Activated CD4-positive, alpha-beta T cell treated with anti-CD3 and anti-CD28 coated beads for 48 hours (primary cell): ENCODE data around the gene SEC23IP.
"Not testable (repeated sequence)": the region's sequence is repeated elsewhere in the genome, so short reads cannot be mapped to it uniquely, and the experiment has no call there.

Experiments
- DNase-seq: peaks from one replicate; pipeline ENCODE4 v3.0.0-alpha.2; 2020

The SEC23IP gene

DNA sequence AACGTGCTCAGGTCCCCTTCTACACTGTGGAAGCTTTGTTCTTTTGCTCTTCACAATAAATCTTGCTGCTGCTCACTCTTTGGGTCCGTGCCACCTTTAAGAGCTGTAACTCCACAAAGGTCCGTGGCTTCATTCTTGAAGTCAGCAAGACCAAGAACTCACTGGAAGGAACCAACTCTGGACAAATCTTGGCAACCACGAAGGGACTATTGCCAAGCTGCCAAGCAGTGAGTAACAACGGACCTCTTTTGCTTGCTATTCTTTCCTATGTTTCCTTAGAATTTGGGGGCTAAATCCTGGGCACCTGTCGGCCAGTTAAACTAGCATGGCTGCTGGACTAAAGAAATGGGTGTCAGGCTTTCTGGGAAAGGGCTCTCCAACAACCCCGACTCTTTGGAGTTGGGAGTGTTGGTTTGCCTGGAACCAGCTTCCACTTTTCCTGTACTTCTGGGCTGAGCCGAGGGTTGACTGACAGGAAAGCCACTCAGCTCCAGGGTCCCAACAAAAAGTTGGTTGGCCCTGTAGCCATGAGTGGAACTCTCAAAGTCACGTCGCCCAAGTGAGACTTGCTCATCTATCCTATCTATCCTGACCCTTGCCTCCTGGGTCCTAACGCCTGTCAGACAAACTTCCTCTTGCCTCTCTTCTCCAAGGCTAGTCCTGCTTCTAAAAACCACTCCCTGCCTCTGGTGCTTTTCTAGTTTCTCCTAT lies 8.5 kb upstream of the SEC23IP start:
- DNase-seq: not testable (repeated sequence)

DNA sequence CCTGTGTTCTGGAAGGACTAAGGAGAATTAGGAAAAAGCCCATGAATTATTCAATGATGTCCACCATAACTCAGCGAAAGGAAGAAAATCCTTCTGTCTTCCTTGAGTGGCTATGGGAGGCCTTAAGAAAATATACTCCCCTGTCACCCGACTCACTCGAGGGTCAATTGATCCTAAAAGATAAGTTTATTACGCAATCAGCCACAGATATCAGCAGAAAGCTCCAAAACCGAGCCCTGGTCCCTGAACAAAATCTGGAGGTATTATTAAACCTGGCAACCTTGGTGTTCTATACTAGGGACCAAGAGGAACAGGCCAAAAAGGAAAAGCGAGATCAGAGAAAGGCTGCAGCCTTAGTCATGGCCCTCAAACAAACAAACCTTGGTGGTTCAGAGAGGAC lies 6.5 kb upstream of the SEC23IP start:
- not testable (repeated sequence) for DNase-seq

- DNase-seq: not testable (repeated sequence)
Observed at GRCh38 chr10:119888715-119889114, 3.8 kb upstream of the SEC23IP start.

DNA sequence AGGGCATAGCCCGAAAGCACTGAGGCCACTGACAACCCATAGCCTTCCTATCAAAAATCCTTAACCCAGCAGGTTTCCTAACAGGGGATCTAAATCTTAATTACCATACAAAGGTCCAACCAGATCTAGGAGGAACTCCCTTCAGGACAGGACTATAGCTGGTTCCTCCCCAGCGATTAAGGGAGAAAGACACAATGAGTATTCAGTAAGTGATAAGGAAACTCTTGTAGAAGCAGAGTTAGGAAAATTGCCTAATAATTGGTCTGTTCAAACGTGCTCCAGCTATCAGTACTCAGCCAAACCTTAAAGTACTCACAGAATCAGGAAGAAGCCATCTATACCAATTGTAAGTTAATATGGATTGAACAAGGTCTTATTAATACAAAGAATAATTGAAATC lies 3.3 kb upstream of the SEC23IP start:
- not testable (repeated sequence) for DNase-seq

- not testable (repeated sequence) for DNase-seq
Observed at GRCh38 chr10:119890307-119890706, 2.2 kb upstream of the SEC23IP start.

- DNase-seq: not testable (repeated sequence)
Observed at GRCh38 chr10:119891849-119892187, 712 bp upstream of the SEC23IP start.

DNA sequence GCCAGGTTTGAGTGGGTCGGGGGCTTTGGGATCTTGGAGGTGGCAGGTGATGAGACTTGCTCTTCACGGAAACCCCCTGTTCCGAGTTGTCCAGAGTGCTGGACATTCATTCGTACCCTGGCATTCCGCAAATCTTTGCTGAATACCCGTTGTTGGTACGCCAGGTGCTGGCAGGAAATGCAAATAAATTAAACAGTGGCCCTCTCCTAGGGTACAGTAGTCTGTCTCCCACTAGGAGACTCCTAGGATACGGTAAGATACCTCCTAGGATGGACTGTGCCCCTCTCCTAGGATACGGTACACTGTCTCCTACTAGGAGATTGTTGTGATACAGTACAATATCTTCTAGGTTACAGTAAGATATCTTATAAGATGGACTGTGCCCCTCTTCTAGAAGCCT lies 544 bp downstream of the SEC23IP start:
- DNase-seq: no peak

DNA sequence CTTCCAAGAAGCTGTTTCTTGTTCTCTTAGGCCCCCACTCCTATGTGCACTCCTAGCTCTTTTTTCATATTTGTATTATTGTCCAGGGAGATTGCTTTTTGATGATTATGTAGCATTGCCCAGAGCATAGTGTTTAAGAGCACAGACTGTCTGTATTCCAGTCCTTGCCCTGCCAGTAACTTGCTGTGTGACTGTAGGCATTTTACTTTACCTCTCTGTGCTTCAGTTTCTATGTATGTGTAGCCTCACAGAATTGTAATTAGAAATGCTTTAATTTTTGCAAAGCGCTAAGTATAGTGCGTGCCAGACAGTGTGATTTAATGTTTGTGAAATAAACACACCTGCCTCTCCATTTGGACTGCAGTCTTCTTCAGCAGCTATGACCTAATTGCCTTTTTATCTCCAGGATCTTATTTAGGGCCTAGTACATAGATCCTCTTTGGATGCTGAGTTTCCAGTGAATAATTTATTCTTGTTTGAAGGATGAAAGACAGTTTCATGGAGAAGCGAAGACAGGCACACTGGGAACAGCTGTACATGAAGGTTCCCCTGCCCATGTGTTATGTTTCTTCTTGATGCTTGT lies 1.4 kb downstream of the SEC23IP start:
- no peak for DNase-seq

DNA sequence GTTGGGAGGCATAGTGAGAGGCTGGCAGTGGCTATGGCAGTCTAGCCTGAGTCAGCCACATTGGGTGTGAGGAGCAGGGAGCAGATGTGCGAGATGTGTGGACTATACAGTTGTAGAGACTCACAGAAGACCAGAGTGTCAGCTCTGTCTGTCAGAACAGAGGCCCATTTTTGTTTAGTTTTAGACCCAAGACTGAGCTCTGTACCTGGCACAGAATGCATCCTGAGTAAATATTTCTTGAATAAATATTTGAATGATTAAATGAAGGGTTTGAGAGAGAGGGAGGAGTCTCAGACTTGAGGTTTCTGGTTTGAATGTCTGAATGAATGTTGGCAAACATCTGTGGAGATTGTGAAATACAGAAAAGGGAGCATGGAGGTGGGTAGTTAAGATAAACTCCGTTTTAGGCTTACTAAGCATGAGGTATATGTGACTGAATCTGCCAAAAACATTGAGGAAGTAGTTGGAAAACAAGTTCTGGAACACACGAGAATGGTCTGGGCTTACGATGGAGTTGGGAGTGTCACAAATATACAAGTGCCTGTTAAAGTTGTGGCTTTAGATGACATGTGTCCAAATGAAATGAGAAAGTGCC lies 3.6 kb downstream of the SEC23IP start:
- DNase-seq: no peak

DNA sequence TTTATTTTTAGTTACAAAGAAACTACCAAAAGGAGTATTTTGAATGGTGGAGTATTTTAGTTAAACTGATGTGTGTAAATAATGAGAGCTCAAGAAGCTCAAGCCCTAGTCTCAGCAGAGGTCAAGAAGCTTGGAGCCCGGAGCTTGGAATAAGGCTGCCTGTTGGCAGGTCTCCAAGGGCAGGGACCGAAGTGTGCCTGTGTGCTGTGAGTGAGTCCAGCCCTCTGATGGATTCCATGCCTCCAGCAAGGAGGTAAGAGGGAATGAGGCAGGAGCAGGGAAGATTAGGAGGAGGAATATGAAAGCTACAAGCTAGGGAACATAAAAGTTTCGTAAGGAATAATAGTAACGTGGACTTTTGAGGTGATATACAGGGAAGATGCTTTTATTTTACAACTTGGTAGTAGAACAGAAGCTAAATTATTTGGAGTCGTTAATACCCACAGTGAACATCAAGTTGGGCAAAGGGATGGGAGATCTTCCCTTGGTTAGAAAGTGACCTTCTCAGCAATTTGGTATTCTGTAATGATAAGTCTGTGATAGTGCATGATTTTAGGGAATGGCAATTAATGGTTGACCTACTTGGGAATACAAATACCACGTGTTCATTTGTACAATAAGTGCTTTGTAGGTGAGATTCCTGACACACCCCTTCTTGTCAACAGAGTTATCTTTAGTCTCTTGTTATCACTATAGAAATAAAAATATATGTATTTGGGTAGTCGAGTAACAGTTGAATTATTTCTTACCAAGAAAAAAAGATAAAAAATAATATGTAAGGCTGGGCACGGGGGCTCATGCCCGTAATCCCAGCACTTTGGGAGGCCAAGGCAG lies 4.6 kb downstream of the SEC23IP start:
- no peak for DNase-seq

DNA sequence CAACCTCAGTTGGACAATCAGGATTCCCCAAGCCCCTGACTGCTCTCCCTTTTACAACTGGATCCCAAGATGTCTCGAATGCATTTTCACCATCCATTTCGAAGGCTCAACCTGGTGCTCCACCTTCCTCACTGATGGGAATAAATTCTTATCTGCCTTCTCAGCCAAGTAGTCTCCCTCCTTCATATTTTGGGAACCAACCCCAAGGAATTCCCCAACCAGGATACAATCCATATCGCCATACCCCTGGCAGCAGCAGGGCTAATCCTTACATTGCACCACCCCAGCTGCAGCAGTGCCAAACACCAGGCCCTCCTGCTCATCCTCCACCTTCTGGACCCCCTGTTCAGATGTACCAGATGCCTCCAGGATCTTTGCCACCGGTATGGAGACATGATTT lies 6.0 kb downstream of the SEC23IP start:
- DNase-seq: no peak

DNA sequence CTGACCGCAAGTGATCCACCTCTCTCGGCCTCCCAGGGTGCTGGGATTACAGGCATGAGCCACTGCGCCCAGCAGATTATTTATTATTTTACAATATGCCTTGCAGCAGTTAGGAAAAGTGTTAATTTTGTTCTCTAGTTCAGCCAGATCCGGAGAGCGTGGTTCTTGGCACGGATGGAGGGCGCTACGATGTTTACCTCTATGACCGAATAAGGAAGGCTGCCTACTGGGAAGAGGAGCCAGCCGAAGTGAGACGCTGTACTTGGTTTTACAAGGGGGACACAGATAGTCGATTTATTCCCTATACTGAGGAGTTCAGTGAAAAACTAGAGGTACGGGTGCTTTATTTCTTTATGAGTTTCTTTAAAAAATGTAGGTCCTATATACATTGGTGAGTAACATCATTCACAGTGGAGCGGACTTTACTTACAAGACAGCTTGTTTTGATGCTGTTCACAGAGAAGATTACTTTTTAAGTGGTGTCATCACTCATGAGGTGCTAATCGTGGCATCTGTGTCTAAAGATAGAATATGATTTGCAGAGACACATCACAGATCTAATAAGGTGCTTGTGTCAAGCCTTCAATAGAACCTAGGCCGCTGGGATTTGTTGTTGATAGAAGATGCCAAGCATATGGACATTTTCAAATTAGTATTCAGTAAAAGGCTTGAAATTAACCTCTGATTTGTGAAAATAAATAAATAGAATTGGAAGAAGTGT lies 11.6 kb downstream of the SEC23IP start:
- no peak for DNase-seq

DNA sequence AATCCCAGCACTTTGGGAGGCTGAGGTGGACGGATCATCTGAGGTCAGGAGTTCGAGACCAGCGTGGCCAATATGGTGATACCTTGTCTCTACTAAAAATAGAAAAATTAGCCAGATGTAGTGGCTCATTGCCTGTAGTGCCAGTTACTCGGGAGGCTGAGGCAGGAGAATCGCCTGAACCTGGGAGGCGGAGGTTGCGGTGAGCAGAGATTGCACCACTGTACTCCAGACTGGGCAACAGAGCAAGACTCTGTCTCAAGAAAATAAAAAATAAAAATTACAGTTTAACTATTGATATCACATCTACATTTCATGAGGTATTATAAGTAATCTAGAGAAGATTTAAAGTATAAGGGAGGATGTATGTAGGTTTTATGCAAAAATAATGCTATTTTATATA lies 15.2 kb downstream of the SEC23IP start:
- not testable (repeated sequence) for DNase-seq

DNA sequence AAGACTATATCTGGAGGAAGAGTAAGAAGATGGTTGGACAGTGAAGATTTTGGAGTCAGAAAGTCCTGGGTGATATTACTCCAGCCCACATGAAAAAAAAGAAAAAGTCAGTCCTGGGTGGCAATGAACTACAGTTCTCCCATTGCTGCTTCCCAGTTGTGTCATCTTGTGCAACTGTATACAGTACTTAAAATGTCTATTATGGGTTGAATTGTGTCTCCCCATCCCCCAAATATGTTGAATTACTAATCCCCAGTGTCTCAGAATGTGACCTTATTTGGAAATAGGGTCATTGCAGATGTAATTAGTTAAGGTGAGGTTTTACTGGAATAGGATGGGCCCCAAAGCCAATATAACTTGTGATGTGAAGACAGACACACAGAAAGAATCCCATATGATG lies 15.6 kb downstream of the SEC23IP start:
- DNase-seq: no peak

DNA sequence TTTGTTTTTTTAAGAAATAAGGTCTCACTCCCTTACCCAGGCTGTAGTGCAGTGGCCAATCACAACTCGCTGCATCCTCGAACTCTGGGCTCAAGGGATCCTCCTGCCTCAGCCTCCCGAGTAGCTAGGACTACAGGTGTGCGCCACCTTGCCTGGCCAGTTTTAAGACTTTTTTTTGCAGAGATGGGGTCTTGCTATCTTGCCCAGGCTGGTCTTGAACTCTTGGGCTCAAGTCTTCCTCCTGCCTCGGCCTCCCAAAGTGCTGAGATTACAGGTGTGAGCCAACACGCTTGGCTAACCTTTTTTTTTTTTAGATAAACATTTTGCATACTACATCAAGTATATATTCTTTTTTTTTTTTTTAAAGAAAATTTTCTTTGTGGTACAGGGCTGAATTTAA lies 18.2 kb downstream of the SEC23IP start:
- no peak for DNase-seq

DNA sequence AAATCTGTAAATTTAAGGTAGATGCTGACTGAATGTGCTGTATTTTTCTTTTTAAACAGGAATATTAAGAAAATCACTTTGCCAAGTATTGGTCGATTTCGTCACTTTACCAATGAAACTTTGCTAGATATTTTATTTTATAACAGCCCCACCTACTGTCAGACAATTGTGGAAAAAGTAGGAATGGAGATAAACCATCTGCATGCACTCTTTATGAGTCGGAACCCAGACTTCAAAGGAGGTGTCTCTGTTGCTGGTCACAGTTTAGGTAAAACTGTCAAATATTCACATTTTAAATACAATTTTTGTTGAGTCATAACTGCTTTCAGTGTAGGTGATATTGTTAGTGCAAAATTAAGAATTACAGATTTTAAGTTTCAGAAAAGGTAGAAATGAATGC lies 25.2 kb downstream of the SEC23IP start:
- no peak for DNase-seq

GRCh38 chr10:119919271-119919670 lies 26.7 kb downstream of the SEC23IP start:
- DNase-seq: no peak

GRCh38 chr10:119919826-119920225 lies 27.3 kb downstream of the SEC23IP start:
- DNase-seq: no peak

- no peak for DNase-seq
Observed at GRCh38 chr10:119928411-119928810, 35.9 kb downstream of the SEC23IP start.

GRCh38 chr10:119931871-119932270 lies 39.3 kb downstream of the SEC23IP start:
- DNase-seq: no peak

GRCh38 chr10:119932631-119933030 lies 40.1 kb downstream of the SEC23IP start:
- DNase-seq: no peak

- DNase-seq: no peak
Observed at GRCh38 chr10:119933179-119933578, 40.6 kb downstream of the SEC23IP start.

GRCh38 chr10:119940487-119940886 lies 48.0 kb downstream of the SEC23IP start:
- no peak for DNase-seq
